T-helper 2 cell treated with Interferon-gamma antibody and Interleukin-4, amounts not matched to agents 100 ng/mL and 5 ng/mL, for 36 hours (primary cell): Measurements from ENCODE around the gene LXN. TPM values are rescaled to one million over a fixed set of nuclear protein-coding genes. Genes with fewer than 3 reads are reported as not detected.
"Not testable (repeated sequence)": the region's sequence is repeated elsewhere in the genome, so short reads cannot be mapped to it uniquely, and the experiment has no call there.

ENCODE experiments used
- intact Hi-C: fragments of 100-400 bp; cut with micrococcal nuclease; formaldehyde crosslinking; loops from one replicate; pipeline ENCODE4 v1.15.1; 2023
- total RNA-seq: library from RNA; stranded (reverse); gene quantifications from 2 replicates; pipeline ENCODE4 v1.2.3, GENCODE V29; 2022

The LXN gene
- total RNA-seq: 12.1 and 13.5 TPM in 2 replicates

- intact Hi-C loops: loop anchor here (1.0 to 2.0 kb wide), 4 partner anchors 13 to 129 kb away; no protein-coding TSS in a partner anchor
Observed at GRCh38 chr3:158672215-158673176, at the start of gene LXN. LXN (minus strand) TSS chr3:158672648; CDS start chr3:158672478, 170 bp downstream.

GRCh38 chr3:158722108-158722507 is 49.7 kb upstream of the LXN start:
- intact Hi-C loops: loop anchor here (2.0 kb wide), 1 partner anchor 49 kb away; the partner anchor contains the start of gene LXN

- intact Hi-C loops: no loop called here
Observed at GRCh38 chr3:158718490-158719170, 46.2 kb upstream of the LXN start.

- intact Hi-C loops: no loop called here
Observed at GRCh38 chr3:158717576-158717975, 45.1 kb upstream of the LXN start.

GRCh38 chr3:158713094-158713499 is 40.6 kb upstream of the LXN start:
- intact Hi-C loops: no loop called here

GRCh38 chr3:158712443-158712842 is 40.0 kb upstream of the LXN start:
- intact Hi-C loops: no loop called here

- intact Hi-C loops: no loop called here
Observed at GRCh38 chr3:158711886-158712285, 39.4 kb upstream of the LXN start.

- intact Hi-C loops: no loop called here
Observed at GRCh38 chr3:158710601-158711000, 38.2 kb upstream of the LXN start.

GRCh38 chr3:158709666-158710083 is 37.2 kb upstream of the LXN start:
- intact Hi-C loops: no loop called here

- intact Hi-C loops: no loop called here
Observed at GRCh38 chr3:158703566-158703965, 31.1 kb upstream of the LXN start.

- intact Hi-C loops: no loop called here
Observed at GRCh38 chr3:158702815-158703481, 30.5 kb upstream of the LXN start.

- intact Hi-C loops: no loop called here
Observed at GRCh38 chr3:158701420-158702065, 29.1 kb upstream of the LXN start.

- intact Hi-C loops: no loop called here
Observed at GRCh38 chr3:158700559-158700958, 28.1 kb upstream of the LXN start.

GRCh38 chr3:158696618-158697017 is 24.2 kb upstream of the LXN start:
- intact Hi-C loops: no loop called here

GRCh38 chr3:158693866-158694456 is 21.5 kb upstream of the LXN start:
- intact Hi-C loops: not testable (repeated sequence)

- intact Hi-C loops: no loop called here
Observed at GRCh38 chr3:158685159-158685558, 12.7 kb upstream of the LXN start.

- intact Hi-C loops: no loop called here
Observed at GRCh38 chr3:158683230-158683962, 10.9 kb upstream of the LXN start.

- intact Hi-C loops: no loop called here
Observed at GRCh38 chr3:158680861-158681260, 8.4 kb upstream of the LXN start.

- intact Hi-C loops: no loop called here
Observed at GRCh38 chr3:158679547-158680000, 7.1 kb upstream of the LXN start.

- intact Hi-C loops: no loop called here
Observed at GRCh38 chr3:158678687-158679086, 6.2 kb upstream of the LXN start.
